PC-3 (cell line): Measurements from ENCODE around the gene TEX54. TPM values are rescaled to one million over a fixed set of nuclear protein-coding genes. Genes with fewer than 3 reads are reported as not detected.

Experiments
- ATAC-seq: fragments of 200-7000 bp; cut with Tn5 transposase; 2 replicates; pipeline ENCODE4 v1.9.1; 2020; ENCODE audit warnings: mild to moderate bottlenecking, moderate library complexity
- BruUV-seq: library from RNA; stranded (reverse); fragments of 400-500 nt; replicated peaks from 2 replicates; lab custom pipeline; 2021; lab: Mats Ljungman, UMichigan
- CTCF ChIA-PET: fragments of 300-600 bp; sonication (Branson Sonifier 250); formaldehyde crosslinking; loops from one replicate; lab custom pipeline; 2022; ENCODE audit warnings: antibody characterized with exemption; lab: Charles Lee
- POLR2A ChIA-PET: fragments of 300-600 bp; sonication (Branson Sonifier 250); formaldehyde crosslinking; loops from one replicate; lab custom pipeline; 2022; ENCODE audit warnings: antibody characterized with exemption; ENCODE audit not compliant: unreplicated experiment; lab: Charles Lee
- DNase-seq: peaks from one replicate; pipeline ENCODE4 v3.0.0-alpha.2; 2015
- H2AFZ ChIP-seq: fragments of 300-600 bp; sonication (generic); 2 replicates; pipeline ENCODE4 v1.6.0; 2016; ENCODE audit warnings: antibody characterized with exemption, low read length
- H3F3A ChIP-seq: fragments of 300-600 bp; sonication (generic); one replicate; pipeline ENCODE4 v1.6.0; 2017; ENCODE audit warnings: antibody characterized with exemption, low read length, control low read depth, mild to moderate bottlenecking; ENCODE audit not compliant: unreplicated experiment
- H3K27ac ChIP-seq: fragments of 300-600 bp; sonication (generic); 2 replicates; pipeline ENCODE4 v1.5.1; 2016; ENCODE audit warnings: mild to moderate bottlenecking, low read length
- H3K27me3 ChIP-seq: fragments of 300-600 bp; sonication (generic); 2 replicates; pipeline ENCODE4 v1.6.1; 2016; ENCODE audit warnings: low read length, mixed read lengths
- H3K36me3 ChIP-seq: fragments of 300-600 bp; sonication (generic); 2 replicates; pipeline ENCODE4 v1.6.1; 2016; ENCODE audit warnings: low read depth, mixed run types, low read length, mixed read lengths
- H3K4me1 ChIP-seq: fragments of 300-600 bp; sonication (generic); 2 replicates; pipeline ENCODE4 v1.5.1; 2016; ENCODE audit warnings: low read length; ENCODE audit not compliant: insufficient read depth
- H3K4me2 ChIP-seq: fragments of 300-600 bp; sonication (generic); 2 replicates; pipeline ENCODE4 v1.6.0; 2016; ENCODE audit warnings: low read length
- H3K4me3 ChIP-seq: fragments of 300-600 bp; sonication (generic); 2 replicates; pipeline ENCODE4 v1.5.1; 2016; ENCODE audit warnings: mild to moderate bottlenecking, low read length, mixed read lengths
- H3K79me2 ChIP-seq: fragments of 300-600 bp; sonication (generic); 2 replicates; pipeline ENCODE4 v1.6.1; 2017; ENCODE audit warnings: low read length, mixed read lengths
- H3K9ac ChIP-seq: fragments of 300-600 bp; sonication (generic); 2 replicates; pipeline ENCODE4 v1.6.0; 2016; ENCODE audit warnings: mild to moderate bottlenecking, low read length
- H3K9me2 ChIP-seq: fragments of 300-600 bp; sonication (generic); replicated peaks from 2 replicates; pipeline ENCODE4 v1.6.1; 2016; ENCODE audit warnings: mixed run types, low read length, mixed read lengths
- H3K9me3 ChIP-seq: fragments of 300-600 bp; sonication (generic); 2 replicates; pipeline ENCODE4 v1.6.1; 2016; ENCODE audit warnings: low read length, mixed read lengths
- H4K20me1 ChIP-seq: fragments of 300-600 bp; sonication (generic); 2 replicates; pipeline ENCODE4 v1.6.1; 2016; ENCODE audit warnings: low read length, mixed read lengths
- CTCF ChIP-seq: fragments of 300-600 bp; sonication (generic); conservative IDR thresholded peaks from 2 replicates; pipeline ENCODE4 v1.5.1; 2017; ENCODE audit warnings: antibody characterized with exemption, low read depth, mild to moderate bottlenecking, low read length
- EZH2 ChIP-seq: fragments of 300-600 bp; sonication (generic); IDR thresholded peaks from one replicate; pipeline ENCODE4 v1.6.1; 2017; ENCODE audit warnings: antibody characterized with exemption, mild to moderate bottlenecking, low read length; ENCODE audit not compliant: unreplicated experiment
- EZH2phosphoT487 ChIP-seq: fragments of 300-600 bp; sonication (generic); IDR thresholded peaks from 2 replicates; pipeline ENCODE4 v1.6.1; 2018; ENCODE audit warnings: mild to moderate bottlenecking, antibody characterized with exemption, low read length, borderline replicate concordance
- intact Hi-C: fragments of 100-400 bp; cut with micrococcal nuclease; formaldehyde crosslinking; loops from 2 replicates; pipeline ENCODE4 v1.9.0; 2023
- total RNA-seq: library from RNA; depleted of rRNA; stranded (reverse); fragments of >200 nt; gene quantifications from 2 replicates; pipeline ENCODE4 v1.2.3, GENCODE V29; 2014

Gene TEX54
- total RNA-seq, 1 experiment from 2014 or later, result not detected

GRCh38 chr11:62850911-62851806, 18.5 kb upstream of the TEX54 start:
- Histone ChIP-seq H3K9ac (no peak overlapping the region), H3K27ac (no peak overlapping the region), H3K4me2 (no peak overlapping the region), H3K4me1 (peaks cover 18% of the 10 kb centered on the region), H2AFZ (no peak overlapping the region), H3K79me2 (peaks cover 41% of the 10 kb centered on the region), H3K9me2 (no peaks in the 10 kb centered on the region), H3K36me3 (peaks cover 41% of the 10 kb centered on the region), H4K20me1 (peaks cover 43% of the 10 kb centered on the region), H3K4me3 (no peak overlapping the region), H3F3A (peaks cover 56% of the 10 kb centered on the region), H3K27me3 (no peaks in the 10 kb centered on the region), H3K9me3 (no peaks in the 10 kb centered on the region)
- DNase-seq, result peak; percentile 48
- intact Hi-C loops, result no loop called here
- BruUV-seq, result no TSS peak
- peak; percentile 5; the same call in 1 of the 2 replicates for ATAC-seq
- ChIA-PET POLR2A (interaction anchor here (1.6 kb wide), 1 partner anchor 10 kb away, joined by 6 read pairs; no protein-coding TSS in a partner anchor), CTCF (no interaction called here)
- TF ChIP-seq EZH2phosphoT487, result no peak
- TF ChIP-seq EZH2, result no peak
- TF ChIP-seq CTCF, result no peak

GRCh38 chr11:62847767-62848314, 15.2 kb upstream of the TEX54 start:
- H3K4me2 ChIP-seq, result no peak overlapping the region
- no peak for ATAC-seq
- peaks cover 29% of the 10 kb centered on the region for H3F3A ChIP-seq
- no peak for DNase-seq
- no peaks in the 10 kb centered on the region for H3K9me3 ChIP-seq
- POLR2A ChIA-PET, result no interaction called here
- TF ChIP-seq EZH2 (no peak), CTCF (no peak), EZH2phosphoT487 (no peak)
- intact Hi-C loops, result no loop called here
- no peak overlapping the region for H2AFZ ChIP-seq
- peaks cover 10% of the 10 kb centered on the region for H3K79me2 ChIP-seq
- H3K27ac ChIP-seq, result no peak overlapping the region
- no TSS peak for BruUV-seq
- no peaks in the 10 kb centered on the region for H3K9me2 ChIP-seq
- no peak overlapping the region for H3K4me3 ChIP-seq
- CTCF ChIA-PET, result no interaction called here
- peaks cover 4% of the 10 kb centered on the region for H3K4me1 ChIP-seq
- peaks cover 14% of the 10 kb centered on the region for H3K36me3 ChIP-seq
- H4K20me1 ChIP-seq, result peaks cover 16% of the 10 kb centered on the region
- H3K27me3 ChIP-seq, result no peaks in the 10 kb centered on the region
- no peak overlapping the region for H3K9ac ChIP-seq
